GDM1 (cell line): ENCODE data around the gene PER3.
A peak's percentile ranks its signal among the peaks of the same experiment; 100 is the strongest.
"Not testable (repeated sequence)": the region's sequence is repeated elsewhere in the genome, so short reads cannot be mapped to it uniquely, and the experiment has no call there.

ENCODE experiments used
- DNase-seq: peaks from one replicate; lab custom pipeline; 2025; lab: John Stamatoyannopoulos, UW

Gene PER3

GRCh38 chr1:7780976-7781375, 3.1 kb upstream of the PER3 start:
- DNase-seq, result no peak

GRCh38 chr1:7781501-7781900, 2.6 kb upstream of the PER3 start:
- peak; percentile 47 for DNase-seq

DNA sequence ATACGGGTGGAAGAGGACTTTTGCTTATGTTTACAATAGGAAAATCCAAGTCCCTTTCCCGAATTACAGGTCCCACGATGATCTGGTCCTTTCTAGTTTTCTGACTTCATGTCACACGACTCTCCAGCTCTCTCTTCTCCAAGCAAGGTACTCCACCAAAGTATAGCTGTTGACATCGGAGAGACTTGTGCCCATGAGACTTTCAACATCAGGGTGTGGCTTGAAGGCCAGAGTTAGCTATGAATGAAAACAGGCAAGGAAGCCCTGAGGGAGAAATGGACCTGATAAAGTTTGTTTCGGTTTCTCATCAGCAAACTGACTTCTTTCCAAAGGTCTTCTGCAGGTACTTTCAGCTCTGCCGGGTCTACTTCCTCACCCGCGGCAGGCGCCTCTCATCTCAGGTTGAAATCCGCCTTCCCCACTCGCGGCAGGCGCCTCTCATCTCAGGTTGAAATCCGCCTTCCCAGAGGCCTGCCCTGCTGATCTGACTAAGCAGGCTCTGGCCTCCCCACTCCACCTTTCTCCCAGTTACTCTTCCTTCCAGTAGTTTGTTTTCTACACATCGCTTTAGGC, 2.1 kb upstream of the PER3 start:
- no peak for DNase-seq

- peak; percentile 36 for DNase-seq
Observed at GRCh38 chr1:7783178-7783711, 846 bp upstream of the PER3 start.

DNA sequence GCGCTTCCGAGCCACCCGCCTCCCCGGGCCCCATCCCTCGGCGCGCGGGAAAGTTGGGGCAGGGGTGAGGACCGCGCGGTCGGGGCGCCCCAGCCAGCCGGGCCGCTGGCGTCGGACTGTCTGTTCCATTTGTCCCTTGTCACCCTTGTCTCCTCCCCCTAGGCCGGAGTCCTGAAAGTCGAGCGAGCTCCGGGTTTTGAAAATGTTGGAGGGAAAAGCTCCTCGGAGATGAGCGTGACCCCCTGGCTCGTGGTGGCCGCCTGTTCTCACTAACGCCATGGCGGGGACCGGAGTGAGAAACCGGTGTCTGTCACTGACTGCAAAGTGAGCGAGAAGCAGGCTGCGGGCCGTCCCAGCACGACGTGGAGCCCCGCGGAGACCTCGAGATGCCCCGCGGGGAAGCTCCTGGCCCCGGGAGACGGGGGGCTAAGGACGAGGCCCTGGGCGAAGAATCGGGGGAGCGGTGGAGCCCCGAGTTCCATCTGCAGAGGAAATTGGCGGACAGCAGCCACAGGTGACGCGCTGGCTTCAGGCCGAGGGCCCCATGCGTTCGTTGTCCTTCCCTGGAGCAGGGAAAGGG, 491 bp downstream of the PER3 start:
- no peak for DNase-seq

DNA sequence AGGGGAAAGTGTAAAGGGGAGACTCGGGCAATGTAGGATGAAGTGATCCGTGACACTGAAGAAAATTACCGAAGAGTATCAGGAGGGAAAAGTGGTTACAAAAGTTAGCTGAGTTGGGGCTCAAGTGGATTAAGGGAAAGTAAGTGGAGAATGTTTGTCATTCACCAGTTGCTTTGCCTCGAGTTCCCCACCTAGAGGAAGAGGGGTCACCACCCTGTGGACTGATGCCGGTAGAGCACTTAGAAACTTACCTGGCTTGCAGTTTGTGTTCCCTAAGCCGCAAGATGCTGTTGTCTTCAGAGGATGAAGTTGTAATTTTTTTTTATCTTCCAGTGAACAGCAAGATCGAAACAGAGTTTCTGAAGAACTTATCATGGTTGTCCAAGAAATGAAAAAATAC, 1.0 kb downstream of the PER3 start:
- DNase-seq, result no peak

GRCh38 chr1:7786795-7787194, 2.7 kb downstream of the PER3 start:
- DNase-seq, result peak; percentile 2

DNA sequence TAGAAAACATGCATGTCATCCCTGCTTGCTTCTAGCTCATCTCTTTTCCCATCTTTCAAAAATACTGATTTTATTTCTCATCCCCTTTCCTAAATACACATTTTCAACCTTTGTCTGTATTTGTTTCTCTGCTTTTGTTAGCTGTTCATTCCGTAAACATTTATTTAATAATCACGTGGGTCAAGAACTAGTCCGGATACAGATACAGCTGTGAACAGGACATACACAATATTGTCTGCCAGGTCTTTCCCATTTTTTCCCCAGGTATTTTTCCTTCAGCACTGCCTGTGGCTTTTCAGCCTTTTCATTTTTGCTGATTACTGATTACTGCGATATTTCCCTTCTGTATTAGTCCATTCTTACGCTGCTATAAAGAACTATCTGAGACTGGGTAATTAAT, 5.7 kb downstream of the PER3 start:
- DNase-seq, result no peak

- not testable (repeated sequence) for DNase-seq
Observed at GRCh38 chr1:7791027-7791426, 6.9 kb downstream of the PER3 start.

DNA sequence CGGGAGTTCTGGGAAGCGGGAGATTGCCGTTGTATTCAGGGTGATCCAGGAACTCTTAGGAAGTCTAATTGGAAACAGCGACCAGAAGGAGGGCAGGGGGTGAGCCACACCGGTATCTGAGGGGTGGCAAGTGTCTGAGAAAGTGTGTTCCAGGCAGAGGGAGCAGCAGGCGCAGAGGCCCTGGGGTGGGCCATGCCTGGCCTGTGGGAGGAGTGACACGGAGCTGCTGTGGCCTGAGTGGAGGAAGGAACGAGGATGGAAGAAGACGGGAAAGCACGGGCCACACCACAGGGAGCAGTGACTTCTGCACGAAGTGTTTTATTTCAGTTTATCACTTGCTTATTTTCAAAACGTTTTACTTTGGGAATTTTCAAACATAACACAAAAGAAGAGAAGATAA, 11.3 kb downstream of the PER3 start:
- DNase-seq, result no peak

- no peak for DNase-seq
Observed at GRCh38 chr1:7805460-7805859, 21.4 kb downstream of the PER3 start.

DNA sequence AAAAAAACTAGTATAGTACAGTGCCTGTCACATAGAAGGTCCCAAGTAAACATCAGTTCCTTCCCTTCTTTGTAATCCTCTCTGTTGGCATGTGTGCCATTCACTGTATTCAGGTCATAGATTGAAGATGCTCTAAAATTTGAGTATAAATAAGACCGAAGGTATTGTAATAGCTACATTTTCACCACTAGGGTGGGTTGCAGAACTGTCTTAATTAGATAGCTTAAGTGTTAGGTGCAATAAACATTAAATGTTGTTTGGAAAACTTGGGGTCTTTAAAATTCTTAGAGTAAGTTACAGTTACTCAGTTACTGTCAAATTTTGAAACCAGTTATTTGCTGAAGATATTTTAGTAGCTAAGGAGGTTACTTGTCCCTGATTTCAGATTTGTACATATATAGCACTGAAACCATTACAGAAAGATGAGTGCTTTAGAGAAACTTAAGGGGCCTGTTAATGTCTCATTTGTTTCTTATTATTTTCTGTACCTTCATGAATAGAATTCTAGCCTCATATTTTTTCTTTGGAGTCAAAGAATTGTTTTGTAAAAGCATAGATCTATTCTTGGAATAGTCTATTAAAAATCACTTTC, 24.3 kb downstream of the PER3 start:
- peak; percentile 25 for DNase-seq

GRCh38 chr1:7809742-7810141, 25.7 kb downstream of the PER3 start:
- no peak for DNase-seq

GRCh38 chr1:7810395-7810794, 26.3 kb downstream of the PER3 start:
- DNase-seq, result peak; percentile 3

- no peak for DNase-seq
Observed at GRCh38 chr1:7811476-7811875, 27.4 kb downstream of the PER3 start.

GRCh38 chr1:7813677-7814373, 29.7 kb downstream of the PER3 start:
- no peak for DNase-seq

- DNase-seq, result no peak
Observed at GRCh38 chr1:7821282-7821681, 37.2 kb downstream of the PER3 start.

- no peak for DNase-seq
Observed at GRCh38 chr1:7824701-7825100, 40.6 kb downstream of the PER3 start.

- no peak for DNase-seq
Observed at GRCh38 chr1:7826363-7826762, 42.3 kb downstream of the PER3 start.

- DNase-seq, result no peak
Observed at GRCh38 chr1:7827126-7827955, 43.2 kb downstream of the PER3 start.

- peak; percentile 22 for DNase-seq
Observed at GRCh38 chr1:7831458-7831857, 47.4 kb downstream of the PER3 start.

DNA sequence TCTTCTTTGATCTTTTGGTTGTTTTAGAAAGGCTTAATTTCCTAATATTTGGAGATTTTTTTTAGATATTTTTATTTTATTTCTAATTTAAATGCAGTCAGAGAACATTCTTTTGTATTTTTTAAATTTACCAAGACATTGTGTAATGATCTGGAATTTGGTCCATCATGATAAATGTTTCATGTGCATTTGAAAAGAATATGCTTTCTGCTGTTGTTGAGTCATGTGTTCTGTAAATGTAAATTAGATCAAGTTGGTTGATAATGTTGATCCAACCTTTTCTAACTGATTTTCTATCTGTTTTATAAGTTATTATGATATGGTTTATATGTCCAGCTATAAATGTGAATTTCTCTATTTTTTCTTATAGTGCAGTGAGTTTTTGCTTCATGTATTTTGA, 48.9 kb downstream of the PER3 start:
- no peak for DNase-seq
